ENCODE results near the gene SIGLEC5.

DNA sequence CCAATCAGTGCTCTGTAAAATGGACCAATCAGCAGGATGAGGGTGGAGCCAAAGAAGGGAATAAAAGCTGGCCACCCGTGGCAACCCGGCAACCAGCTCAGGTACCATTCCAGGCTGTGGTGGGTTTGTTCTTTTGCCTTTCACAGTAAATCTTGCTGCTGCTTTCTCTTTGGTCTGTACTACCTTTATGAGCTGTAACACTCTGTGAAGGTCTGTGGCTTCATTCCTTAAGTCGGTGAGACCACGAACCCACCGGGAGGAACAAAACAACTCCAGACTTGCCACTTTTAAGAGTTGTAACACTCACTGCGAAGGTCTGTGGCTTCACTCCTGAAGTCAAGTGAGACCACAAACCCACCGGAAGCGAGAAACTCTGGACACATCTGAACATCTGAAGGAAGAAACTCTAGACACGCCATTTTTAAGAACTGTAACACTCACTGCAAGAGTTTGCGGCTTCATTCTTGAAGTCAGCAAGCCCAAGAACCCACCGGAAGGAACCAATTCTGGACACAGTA lies 46.4 kb upstream of the SIGLEC5 start:
- TF ChIP-seq, protein P1, sequence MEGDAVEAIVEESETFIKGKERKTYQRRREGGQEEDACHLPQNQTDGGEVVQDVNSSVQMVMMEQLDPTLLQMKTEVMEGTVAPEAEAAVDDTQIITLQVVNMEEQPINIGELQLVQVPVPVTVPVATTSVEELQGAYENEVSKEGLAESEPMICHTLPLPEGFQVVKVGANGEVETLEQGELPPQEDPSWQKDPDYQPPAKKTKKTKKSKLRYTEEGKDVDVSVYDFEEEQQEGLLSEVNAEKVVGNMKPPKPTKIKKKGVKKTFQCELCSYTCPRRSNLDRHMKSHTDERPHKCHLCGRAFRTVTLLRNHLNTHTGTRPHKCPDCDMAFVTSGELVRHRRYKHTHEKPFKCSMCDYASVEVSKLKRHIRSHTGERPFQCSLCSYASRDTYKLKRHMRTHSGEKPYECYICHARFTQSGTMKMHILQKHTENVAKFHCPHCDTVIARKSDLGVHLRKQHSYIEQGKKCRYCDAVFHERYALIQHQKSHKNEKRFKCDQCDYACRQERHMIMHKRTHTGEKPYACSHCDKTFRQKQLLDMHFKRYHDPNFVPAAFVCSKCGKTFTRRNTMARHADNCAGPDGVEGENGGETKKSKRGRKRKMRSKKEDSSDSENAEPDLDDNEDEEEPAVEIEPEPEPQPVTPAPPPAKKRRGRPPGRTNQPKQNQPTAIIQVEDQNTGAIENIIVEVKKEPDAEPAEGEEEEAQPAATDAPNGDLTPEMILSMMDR (IDR thresholded peaks at IDR 0.05): no peak
- no peak for TF ChIP-seq POLR2A (IDR thresholded peaks at IDR 0.05)

Measured in body of pancreas (tissue), 4 donors.